Measurements from ENCODE around the gene FOXM1. TPM values are rescaled to one million over a fixed set of nuclear protein-coding genes. Genes with fewer than 3 reads are reported as not detected.
"Not testable (repeated sequence)": the region's sequence is repeated elsewhere in the genome, so short reads cannot be mapped to it uniquely, and the experiment has no call there.

Gene FOXM1
- total RNA-seq, 1 donor from 2014 or later: 74.8 TPM

- Mint-ChIP-seq H3K36me3 (ENCODE audit: low read depth) (peaks cover 10% of the 10 kb centered on the region), H3K4me1 (ENCODE audit: low read depth) (peaks cover 25% of the 10 kb centered on the region), H3K9me3 (no peaks in the 10 kb centered on the region), H3K27ac (no peak overlapping the region), H3K4me3 (ENCODE audit: low read depth) (peak overlapping the region; percentile 37), H3K27me3 (ENCODE audit: low read depth) (no peaks in the 10 kb centered on the region)
- no peak for DNase-seq (ENCODE audit: low spot score)
- intact Hi-C loops (cut with micrococcal nuclease): no loop called here
Measured at GRCh38 chr12:2893007-2893406, 16.0 kb upstream of the FOXM1 start.

- Mint-ChIP-seq H3K4me3 (ENCODE audit: low read depth) (no peak overlapping the region), H3K9me3 (no peaks in the 10 kb centered on the region), H3K4me1 (ENCODE audit: low read depth) (peaks cover 25% of the 10 kb centered on the region), H3K27ac (no peak overlapping the region), H3K36me3 (ENCODE audit: low read depth) (peaks cover 17% of the 10 kb centered on the region), H3K27me3 (ENCODE audit: low read depth) (no peaks in the 10 kb centered on the region)
- intact Hi-C loops (cut with micrococcal nuclease): no loop called here
- no peak for DNase-seq (ENCODE audit: low spot score)
Measured at GRCh38 chr12:2892246-2892645, 15.3 kb upstream of the FOXM1 start.

GRCh38 chr12:2891240-2892053 lies 14.5 kb upstream of the FOXM1 start:
- Mint-ChIP-seq H3K27ac (no peak overlapping the region), H3K27me3 (ENCODE audit: low read depth) (no peaks in the 10 kb centered on the region), H3K9me3 (no peaks in the 10 kb centered on the region), H3K36me3 (ENCODE audit: low read depth) (peaks cover 21% of the 10 kb centered on the region), H3K4me3 (ENCODE audit: low read depth) (peak overlapping the region; percentile 93), H3K4me1 (ENCODE audit: low read depth) (peaks cover 25% of the 10 kb centered on the region)
- intact Hi-C loops (cut with micrococcal nuclease): no loop called here
- no peak for DNase-seq (ENCODE audit: low spot score)

- peaks cover 26% of the 10 kb centered on the region for H3K36me3 Mint-ChIP-seq (ENCODE audit: low read depth)
- peak within 1 kb of the TSS; percentile 93 for H3K4me3 Mint-ChIP-seq (ENCODE audit: low read depth)
- DNase-seq (ENCODE audit: low spot score): peak; percentile 96
- H3K27me3 Mint-ChIP-seq (ENCODE audit: low read depth): no peaks in the 10 kb centered on the region
- H3K9me3 Mint-ChIP-seq: no peaks in the 10 kb centered on the region
- H3K4me1 Mint-ChIP-seq (ENCODE audit: low read depth): peaks cover 25% of the 10 kb centered on the region
- intact Hi-C loops (cut with micrococcal nuclease): loop anchor here (1.0 kb wide), 2 partner anchors 13 to 95 kb away; partner anchors contain the start of genes FOXM1 and RHNO1
- H3K27ac Mint-ChIP-seq: peak within 1 kb of the TSS; percentile 93
Measured at GRCh38 chr12:2890388-2891239, 13.6 kb upstream of the FOXM1 start, which contains the start of gene TULP3. Gene TULP3 (plus strand): TSS chr12:2890891. CDS start chr12:2890948, 57 bp downstream.

GRCh38 chr12:2890001-2890387 lies 13.0 kb upstream of the FOXM1 start:
- H3K27ac Mint-ChIP-seq: peak overlapping the region; percentile 93
- intact Hi-C loops (cut with micrococcal nuclease): loop anchor here (1.0 kb wide), 2 partner anchors 13 to 95 kb away; partner anchors contain the start of genes FOXM1 and RHNO1
- peak overlapping the region; percentile 93 for H3K4me3 Mint-ChIP-seq (ENCODE audit: low read depth)
- H3K9me3 Mint-ChIP-seq: no peaks in the 10 kb centered on the region
- H3K36me3 Mint-ChIP-seq (ENCODE audit: low read depth): peaks cover 30% of the 10 kb centered on the region
- no peaks in the 10 kb centered on the region for H3K27me3 Mint-ChIP-seq (ENCODE audit: low read depth)
- H3K4me1 Mint-ChIP-seq (ENCODE audit: low read depth): peaks cover 25% of the 10 kb centered on the region
- no peak for DNase-seq (ENCODE audit: low spot score)

GRCh38 chr12:2886768-2887450 lies 9.9 kb upstream of the FOXM1 start:
- Mint-ChIP-seq H3K27me3 (ENCODE audit: low read depth) (no peaks in the 10 kb centered on the region), H3K4me3 (ENCODE audit: low read depth) (no peak overlapping the region), H3K9me3 (no peaks in the 10 kb centered on the region)

GRCh38 chr12:2884810-2885209 lies 7.8 kb upstream of the FOXM1 start:
- no peak for DNase-seq (ENCODE audit: low spot score)
- Mint-ChIP-seq H3K27ac (peak overlapping the region; percentile 38), H3K4me1 (ENCODE audit: low read depth) (peaks cover 20% of the 10 kb centered on the region), H3K9me3 (no peaks in the 10 kb centered on the region), H3K36me3 (ENCODE audit: low read depth) (peaks cover 43% of the 10 kb centered on the region), H3K27me3 (ENCODE audit: low read depth) (no peaks in the 10 kb centered on the region), H3K4me3 (ENCODE audit: low read depth) (no peak overlapping the region)
- intact Hi-C loops (cut with micrococcal nuclease): loop anchor here (1.0 to 10.0 kb wide), 2 partner anchors 60 to 156 kb away; no protein-coding TSS in a partner anchor

More at GRCh38 chr12:2886768-2887450, 9.9 kb upstream of the FOXM1 start:
- DNase-seq (ENCODE audit: low spot score): no peak
- peaks cover 30% of the 10 kb centered on the region for H3K4me1 Mint-ChIP-seq (ENCODE audit: low read depth)
- no peak overlapping the region for H3K27ac Mint-ChIP-seq
- intact Hi-C loops (cut with micrococcal nuclease): loop anchor here (10.0 kb wide), 1 partner anchor 58 kb away; no protein-coding TSS in a partner anchor
- H3K36me3 Mint-ChIP-seq (ENCODE audit: low read depth): peaks cover 38% of the 10 kb centered on the region

GRCh38 chr12:2879853-2880252 lies 2.9 kb upstream of the FOXM1 start:
- Mint-ChIP-seq H3K36me3 (ENCODE audit: low read depth) (peaks cover 42% of the 10 kb centered on the region), H3K4me1 (ENCODE audit: low read depth) (peaks cover 30% of the 10 kb centered on the region), H3K4me3 (ENCODE audit: low read depth) (peak overlapping the region; percentile 94), H3K27me3 (ENCODE audit: low read depth) (no peaks in the 10 kb centered on the region), H3K9me3 (no peaks in the 10 kb centered on the region), H3K27ac (peak overlapping the region; percentile 73)
- intact Hi-C loops (cut with micrococcal nuclease): loop anchor here (10.0 kb wide), 2 partner anchors 65 to 185 kb away; no protein-coding TSS in a partner anchor
- DNase-seq (ENCODE audit: low spot score): no peak

GRCh38 chr12:2877953-2878732 lies 1.2 kb upstream of the FOXM1 start:
- H3K4me3 Mint-ChIP-seq (ENCODE audit: low read depth): peak overlapping the region; percentile 94
- no peaks in the 10 kb centered on the region for H3K27me3 Mint-ChIP-seq (ENCODE audit: low read depth)
- intact Hi-C loops (cut with micrococcal nuclease): loop anchor here (1.0 to 10.0 kb wide), 3 partner anchors 12 to 183 kb away; partner anchors contain the start of genes ITFG2 and TULP3
- H3K4me1 Mint-ChIP-seq (ENCODE audit: low read depth): peaks cover 34% of the 10 kb centered on the region
- DNase-seq (ENCODE audit: low spot score): no peak
- H3K27ac Mint-ChIP-seq: peak overlapping the region; percentile 98
- peaks cover 49% of the 10 kb centered on the region for H3K36me3 Mint-ChIP-seq (ENCODE audit: low read depth)
- H3K9me3 Mint-ChIP-seq: no peaks in the 10 kb centered on the region

GRCh38 chr12:2876431-2877046 lies 435 bp downstream of the FOXM1 start:
- Mint-ChIP-seq H3K9me3 (no peaks in the 10 kb centered on the region), H3K27me3 (ENCODE audit: low read depth) (no peaks in the 10 kb centered on the region), H3K4me3 (ENCODE audit: low read depth) (peak overlapping the region; percentile 95), H3K4me1 (ENCODE audit: low read depth) (peaks cover 33% of the 10 kb centered on the region), H3K27ac (peak overlapping the region; percentile 92), H3K36me3 (ENCODE audit: low read depth) (peaks cover 57% of the 10 kb centered on the region)
- peak; percentile 21 for DNase-seq (ENCODE audit: low spot score)
- intact Hi-C loops (cut with micrococcal nuclease): loop anchor here (1.0 to 10.0 kb wide), 4 partner anchors 8 to 182 kb away; partner anchors contain the start of genes ITFG2 and TULP3

- Mint-ChIP-seq H3K27ac (peak overlapping the region; percentile 94), H3K36me3 (ENCODE audit: low read depth) (peaks cover 73% of the 10 kb centered on the region), H3K4me1 (ENCODE audit: low read depth) (peaks cover 18% of the 10 kb centered on the region)
- intact Hi-C loops (cut with micrococcal nuclease): loop anchor here (1.0 to 2.0 kb wide), 2 partner anchors 7 to 56 kb away; partner anchors contain the start of gene ITFG2
- H3K9me3 Mint-ChIP-seq; H3K27me3 Mint-ChIP-seq (ENCODE audit: low read depth); H3K4me3 Mint-ChIP-seq (ENCODE audit: low read depth); DNase-seq (ENCODE audit: low spot score): not testable (repeated sequence)
Measured at GRCh38 chr12:2868986-2869632, 7.9 kb downstream of the FOXM1 start.

Measured in activated T-helper 2 cell treated with anti-CD3 and anti-CD28 coated beads, Interferon-gamma antibody, Interleukin-2, Interleukin-4, amounts not matched to agents 10 μg/mL and 5 μg/mL and 100 μg/mL, durations not matched to agents 14 hours and 24 hours and 36 hours (primary cell).